ENCODE data around the gene WNT16. TPM values are rescaled to one million over a fixed set of nuclear protein-coding genes. Genes with fewer than 3 reads are reported as not detected.
A peak's percentile ranks its signal among the peaks of the same experiment; 100 is the strongest.

WNT16 gene
- total RNA-seq, 4 donors from 2014 or later: not detected

DNA sequence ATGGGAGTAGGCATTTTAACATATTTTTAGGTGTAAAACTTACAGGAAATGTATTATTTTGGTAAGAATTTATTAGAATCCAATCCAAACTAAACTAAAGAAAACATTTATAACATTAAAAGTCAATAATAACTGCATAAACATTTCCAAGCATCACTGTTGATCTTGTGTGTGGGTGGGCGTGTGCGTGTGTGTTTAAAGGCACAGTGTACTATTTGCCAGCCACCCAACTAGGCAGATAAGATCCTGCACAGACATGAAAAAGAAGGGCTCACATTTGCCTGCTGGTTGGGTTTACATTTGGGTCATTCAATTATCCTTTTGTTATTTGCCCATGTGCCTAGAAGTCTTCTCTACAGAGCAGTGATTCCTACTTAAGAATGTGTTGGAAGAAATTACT, 31.0 kb upstream of the WNT16 start:
- Histone ChIP-seq H3K4me3 (no peak overlapping the region), H3K4me1 (no peaks in the 10 kb centered on the region)
- no peak for TF ChIP-seq POLR2A (IDR thresholded peaks at IDR 0.05)
- TF ChIP-seq, protein P1, sequence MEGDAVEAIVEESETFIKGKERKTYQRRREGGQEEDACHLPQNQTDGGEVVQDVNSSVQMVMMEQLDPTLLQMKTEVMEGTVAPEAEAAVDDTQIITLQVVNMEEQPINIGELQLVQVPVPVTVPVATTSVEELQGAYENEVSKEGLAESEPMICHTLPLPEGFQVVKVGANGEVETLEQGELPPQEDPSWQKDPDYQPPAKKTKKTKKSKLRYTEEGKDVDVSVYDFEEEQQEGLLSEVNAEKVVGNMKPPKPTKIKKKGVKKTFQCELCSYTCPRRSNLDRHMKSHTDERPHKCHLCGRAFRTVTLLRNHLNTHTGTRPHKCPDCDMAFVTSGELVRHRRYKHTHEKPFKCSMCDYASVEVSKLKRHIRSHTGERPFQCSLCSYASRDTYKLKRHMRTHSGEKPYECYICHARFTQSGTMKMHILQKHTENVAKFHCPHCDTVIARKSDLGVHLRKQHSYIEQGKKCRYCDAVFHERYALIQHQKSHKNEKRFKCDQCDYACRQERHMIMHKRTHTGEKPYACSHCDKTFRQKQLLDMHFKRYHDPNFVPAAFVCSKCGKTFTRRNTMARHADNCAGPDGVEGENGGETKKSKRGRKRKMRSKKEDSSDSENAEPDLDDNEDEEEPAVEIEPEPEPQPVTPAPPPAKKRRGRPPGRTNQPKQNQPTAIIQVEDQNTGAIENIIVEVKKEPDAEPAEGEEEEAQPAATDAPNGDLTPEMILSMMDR (IDR thresholded peaks at IDR 0.05): no peak

DNA sequence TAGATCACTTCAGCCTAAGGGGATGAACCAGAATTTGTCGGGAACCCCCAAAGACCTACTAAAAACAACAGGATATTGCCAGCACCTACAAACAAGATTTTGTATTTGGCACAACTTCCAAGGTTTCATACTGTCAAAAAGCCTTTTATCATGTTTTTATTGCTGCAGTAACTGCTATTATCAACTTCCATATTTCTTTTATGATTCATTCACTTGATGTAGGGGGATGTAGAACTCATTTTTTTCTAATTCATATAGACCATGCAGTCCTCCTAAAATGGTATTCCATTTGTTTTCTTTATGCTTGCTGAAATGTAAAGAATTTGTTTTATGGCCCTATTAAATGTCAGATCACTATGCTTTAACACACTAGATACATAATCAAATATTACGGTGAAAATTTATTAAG, 30.0 kb upstream of the WNT16 start:
- Histone ChIP-seq H3K36me3 (no peaks in the 10 kb centered on the region), H3K4me3 (no peak overlapping the region), H3K4me1 (no peaks in the 10 kb centered on the region), H3K9me3 (no peaks in the 10 kb centered on the region), H3K27me3 (no peaks in the 10 kb centered on the region), H3K27ac (no peak overlapping the region)
- no peak for DNase-seq
- TF ChIP-seq POLR2A (IDR thresholded peaks at IDR 0.05): no peak
- TF ChIP-seq, protein P1 (IDR thresholded peaks at IDR 0.05): no peak

More for the DNA sequence above, 31.0 kb upstream of the WNT16 start:
- no peak for DNase-seq
- no peaks in the 10 kb centered on the region for H3K9me3 ChIP-seq
- H3K27ac ChIP-seq: no peak overlapping the region
- no peaks in the 10 kb centered on the region for H3K36me3 ChIP-seq
- no peaks in the 10 kb centered on the region for H3K27me3 ChIP-seq

- no peak overlapping the region for H3K27ac ChIP-seq
- no peak for DNase-seq
- H3K9me3 ChIP-seq: no peaks in the 10 kb centered on the region
- H3K27me3 ChIP-seq: no peaks in the 10 kb centered on the region
- no peak for TF ChIP-seq POLR2A (IDR thresholded peaks at IDR 0.05)
- TF ChIP-seq, protein P1 (IDR thresholded peaks at IDR 0.05): no peak
- no peak overlapping the region for H3K4me3 ChIP-seq
- H3K36me3 ChIP-seq: no peaks in the 10 kb centered on the region
- no peaks in the 10 kb centered on the region for H3K4me1 ChIP-seq
These were observed 27.9 kb upstream of the WNT16 start for GRCh38 chr7:121300685-121301420.

DNA sequence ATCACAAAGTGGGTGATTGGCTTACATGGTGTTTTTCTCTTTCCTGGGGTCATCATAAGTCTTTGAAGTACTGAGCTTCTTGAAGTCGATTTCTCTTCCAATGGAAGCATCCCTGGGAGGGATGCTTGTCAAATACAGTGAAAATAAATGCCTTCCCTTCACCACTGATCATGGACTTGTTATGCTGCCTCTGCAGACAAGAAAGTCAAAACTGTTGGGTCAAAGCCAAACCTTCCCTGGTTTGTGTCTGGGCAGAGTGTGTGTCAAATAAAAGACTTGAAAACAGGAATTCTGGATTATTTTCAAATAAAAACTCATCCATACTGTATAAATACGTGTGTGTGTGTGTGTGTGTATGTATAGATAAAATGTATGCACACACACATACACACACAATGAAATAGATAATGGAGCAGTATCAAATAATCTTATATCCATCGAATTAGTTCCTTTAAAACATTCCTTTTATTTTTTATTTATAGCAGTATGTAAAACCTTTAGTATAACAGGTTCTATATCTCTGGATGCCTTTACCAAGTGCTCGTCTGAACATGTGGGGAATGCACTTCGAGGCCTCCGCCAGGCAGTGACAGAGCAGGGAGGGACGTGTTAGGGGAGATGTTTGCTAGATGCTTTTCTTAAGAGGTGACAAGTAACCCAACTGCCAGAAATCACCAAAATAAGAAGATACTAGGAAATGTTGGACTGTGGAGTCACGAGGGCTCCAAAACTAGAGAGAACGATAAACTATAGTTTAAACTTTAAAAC, 27.2 kb upstream of the WNT16 start:
- no peak overlapping the region for H3K4me3 ChIP-seq
- TF ChIP-seq, protein P1 (IDR thresholded peaks at IDR 0.05): no peak
- no peak for TF ChIP-seq POLR2A (IDR thresholded peaks at IDR 0.05)
- no peaks in the 10 kb centered on the region for H3K27me3 ChIP-seq
- no peaks in the 10 kb centered on the region for H3K9me3 ChIP-seq
- no peak for DNase-seq
- no peaks in the 10 kb centered on the region for H3K36me3 ChIP-seq
- no peak overlapping the region for H3K27ac ChIP-seq
- no peaks in the 10 kb centered on the region for H3K4me1 ChIP-seq

DNA sequence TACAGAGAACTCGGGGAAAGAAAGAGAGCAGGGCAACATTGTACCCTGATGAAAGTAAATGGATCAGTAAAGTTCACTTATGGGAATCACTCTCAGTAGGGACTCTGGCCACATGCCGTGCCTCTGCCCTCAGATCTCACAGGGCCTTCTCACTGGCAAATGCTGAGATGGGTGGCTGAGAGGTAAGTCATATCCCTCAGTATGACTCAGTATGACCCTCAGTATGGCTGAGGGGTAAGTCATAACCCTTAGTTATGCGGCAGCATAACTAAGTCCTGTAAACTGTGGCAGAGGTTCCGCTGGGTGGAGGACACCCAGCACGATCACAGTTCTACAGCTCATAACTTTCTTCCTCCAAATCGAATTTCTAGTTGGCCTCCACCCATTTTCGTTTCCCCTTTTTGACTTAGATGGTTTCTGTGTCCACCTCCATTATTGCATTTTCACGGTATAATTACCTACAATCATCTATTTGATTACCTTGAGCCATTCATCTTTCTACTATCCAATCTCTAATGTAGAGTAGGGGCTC, 26.5 kb upstream of the WNT16 start:
- H3K4me3 ChIP-seq: no peak overlapping the region
- no peaks in the 10 kb centered on the region for H3K36me3 ChIP-seq
- TF ChIP-seq, protein P1 (IDR thresholded peaks at IDR 0.05): no peak
- TF ChIP-seq POLR2A (IDR thresholded peaks at IDR 0.05): no peak

More for the DNA sequence above, 26.5 kb upstream of the WNT16 start:
- Histone ChIP-seq H3K9me3 (no peaks in the 10 kb centered on the region), H3K4me1 (no peaks in the 10 kb centered on the region), H3K27me3 (no peaks in the 10 kb centered on the region), H3K27ac (no peak overlapping the region)
- peak in 1 of 3 donors; percentile 46 for DNase-seq
